PC-3 (cell line): ENCODE data around the gene DCAF16. TPM values are rescaled to one million over a fixed set of nuclear protein-coding genes. Genes with fewer than 3 reads are reported as not detected.

Experiments used
- ATAC-seq: fragments of 200-7000 bp; cut with Tn5 transposase; 2 replicates; pipeline ENCODE4 v1.9.1; 2020; ENCODE audit warnings: mild to moderate bottlenecking, moderate library complexity
- BruUV-seq: library from RNA; stranded (reverse); fragments of 400-500 nt; replicated peaks from 2 replicates; lab custom pipeline; 2021; lab: Mats Ljungman, UMichigan
- CTCF ChIA-PET: fragments of 300-600 bp; sonication (Branson Sonifier 250); formaldehyde crosslinking; loops from one replicate; lab custom pipeline; 2022; ENCODE audit warnings: antibody characterized with exemption; lab: Charles Lee
- POLR2A ChIA-PET: fragments of 300-600 bp; sonication (Branson Sonifier 250); formaldehyde crosslinking; loops from one replicate; lab custom pipeline; 2022; ENCODE audit warnings: antibody characterized with exemption; ENCODE audit not compliant: unreplicated experiment; lab: Charles Lee
- DNase-seq: peaks from one replicate; pipeline ENCODE4 v3.0.0-alpha.2; 2015
- H2AFZ ChIP-seq: fragments of 300-600 bp; sonication (generic); 2 replicates; pipeline ENCODE4 v1.6.0; 2016; ENCODE audit warnings: antibody characterized with exemption, low read length
- H3F3A ChIP-seq: fragments of 300-600 bp; sonication (generic); one replicate; pipeline ENCODE4 v1.6.0; 2017; ENCODE audit warnings: antibody characterized with exemption, low read length, control low read depth, mild to moderate bottlenecking; ENCODE audit not compliant: unreplicated experiment
- H3K27ac ChIP-seq: fragments of 300-600 bp; sonication (generic); 2 replicates; pipeline ENCODE4 v1.5.1; 2016; ENCODE audit warnings: mild to moderate bottlenecking, low read length
- H3K27me3 ChIP-seq: fragments of 300-600 bp; sonication (generic); 2 replicates; pipeline ENCODE4 v1.6.1; 2016; ENCODE audit warnings: low read length, mixed read lengths
- H3K36me3 ChIP-seq: fragments of 300-600 bp; sonication (generic); 2 replicates; pipeline ENCODE4 v1.6.1; 2016; ENCODE audit warnings: low read depth, mixed run types, low read length, mixed read lengths
- H3K4me1 ChIP-seq: fragments of 300-600 bp; sonication (generic); 2 replicates; pipeline ENCODE4 v1.5.1; 2016; ENCODE audit warnings: low read length; ENCODE audit not compliant: insufficient read depth
- H3K4me2 ChIP-seq: fragments of 300-600 bp; sonication (generic); 2 replicates; pipeline ENCODE4 v1.6.0; 2016; ENCODE audit warnings: low read length
- H3K4me3 ChIP-seq: fragments of 300-600 bp; sonication (generic); 2 replicates; pipeline ENCODE4 v1.5.1; 2016; ENCODE audit warnings: mild to moderate bottlenecking, low read length, mixed read lengths
- H3K79me2 ChIP-seq: fragments of 300-600 bp; sonication (generic); 2 replicates; pipeline ENCODE4 v1.6.1; 2017; ENCODE audit warnings: low read length, mixed read lengths
- H3K9ac ChIP-seq: fragments of 300-600 bp; sonication (generic); 2 replicates; pipeline ENCODE4 v1.6.0; 2016; ENCODE audit warnings: mild to moderate bottlenecking, low read length
- H3K9me2 ChIP-seq: fragments of 300-600 bp; sonication (generic); replicated peaks from 2 replicates; pipeline ENCODE4 v1.6.1; 2016; ENCODE audit warnings: mixed run types, low read length, mixed read lengths
- H3K9me3 ChIP-seq: fragments of 300-600 bp; sonication (generic); 2 replicates; pipeline ENCODE4 v1.6.1; 2016; ENCODE audit warnings: low read length, mixed read lengths
- H4K20me1 ChIP-seq: fragments of 300-600 bp; sonication (generic); 2 replicates; pipeline ENCODE4 v1.6.1; 2016; ENCODE audit warnings: low read length, mixed read lengths
- CTCF ChIP-seq: fragments of 300-600 bp; sonication (generic); conservative IDR thresholded peaks from 2 replicates; pipeline ENCODE4 v1.5.1; 2017; ENCODE audit warnings: antibody characterized with exemption, low read depth, mild to moderate bottlenecking, low read length
- EZH2 ChIP-seq: fragments of 300-600 bp; sonication (generic); IDR thresholded peaks from one replicate; pipeline ENCODE4 v1.6.1; 2017; ENCODE audit warnings: antibody characterized with exemption, mild to moderate bottlenecking, low read length; ENCODE audit not compliant: unreplicated experiment
- EZH2phosphoT487 ChIP-seq: fragments of 300-600 bp; sonication (generic); IDR thresholded peaks from 2 replicates; pipeline ENCODE4 v1.6.1; 2018; ENCODE audit warnings: mild to moderate bottlenecking, antibody characterized with exemption, low read length, borderline replicate concordance
- intact Hi-C: fragments of 100-400 bp; cut with micrococcal nuclease; formaldehyde crosslinking; loops from 2 replicates; pipeline ENCODE4 v1.9.0; 2023
- total RNA-seq: library from RNA; depleted of rRNA; stranded (reverse); fragments of >200 nt; gene quantifications from 2 replicates; pipeline ENCODE4 v1.2.3, GENCODE V29; 2014

DCAF16 gene
- total RNA-seq, 1 experiment from 2014 or later: 26.1 TPM

GRCh38 chr4:17812125-17812524 lies 1.6 kb upstream of the DCAF16 start:
- Histone ChIP-seq H3K79me2 (peaks cover 95% of the 10 kb centered on the region), H3F3A (no peaks in the 10 kb centered on the region), H3K36me3 (peaks cover 21% of the 10 kb centered on the region), H2AFZ (no peak overlapping the region), H3K27ac (no peak overlapping the region), H3K4me2 (peak overlapping the region; percentile 87), H3K27me3 (no peaks in the 10 kb centered on the region), H3K9me2 (no peaks in the 10 kb centered on the region), H3K4me3 (peak overlapping the region; percentile 99), H3K4me1 (peaks cover 20% of the 10 kb centered on the region), H3K9ac (peak overlapping the region; percentile 99), H3K9me3 (no peaks in the 10 kb centered on the region), H4K20me1 (peaks cover 25% of the 10 kb centered on the region; the same call in 1 of the 2 replicates)
- DNase-seq (no peak), ATAC-seq (no peak)
- ChIA-PET CTCF (no interaction called here), POLR2A (no interaction called here)
- TF ChIP-seq EZH2: no peak
- no peak for TF ChIP-seq CTCF
- TF ChIP-seq EZH2phosphoT487: no peak
- intact Hi-C loops: loop anchor here (1.0 to 10.0 kb wide), 2 partner anchors 183 to 209 kb away; partner anchors contain the start of gene LCORL
- BruUV-seq: no TSS peak

GRCh38 chr4:17811078-17811603 lies 584 bp upstream of the DCAF16 start:
- Histone ChIP-seq H3K9me2 (no peaks in the 10 kb centered on the region), H3K27ac (peak overlapping the region; percentile 32; the same call in 1 of the 2 replicates), H3K36me3 (peaks cover 16% of the 10 kb centered on the region), H4K20me1 (peaks cover 27% of the 10 kb centered on the region; the same call in 1 of the 2 replicates), H2AFZ (peak overlapping the region; percentile 83), H3F3A (no peaks in the 10 kb centered on the region), H3K4me3 (peak overlapping the region; percentile 99), H3K4me2 (peak overlapping the region; percentile 87), H3K9ac (peak overlapping the region; percentile 99), H3K9me3 (no peaks in the 10 kb centered on the region), H3K27me3 (no peaks in the 10 kb centered on the region), H3K79me2 (peaks cover 99% of the 10 kb centered on the region), H3K4me1 (peaks cover 23% of the 10 kb centered on the region)
- intact Hi-C loops: loop anchor here (10.0 kb wide), 1 partner anchor 184 kb away; no protein-coding TSS in a partner anchor
- ChIA-PET POLR2A (no interaction called here), CTCF (interaction anchor here (0.6 kb wide), 1 partner anchor 82 kb away, joined by 6 read pairs; no protein-coding TSS in a partner anchor)
- TF ChIP-seq CTCF (no peak), EZH2 (no peak), EZH2phosphoT487 (no peak)
- no TSS peak for BruUV-seq
- peak; percentile 31 for ATAC-seq
- no peak for DNase-seq

- CTCF ChIA-PET: interaction anchor here (0.7 kb wide), 1 partner anchor 141 kb away, joined by 4 read pairs; no protein-coding TSS in a partner anchor
- BruUV-seq: no TSS peak
- H3K9me3 ChIP-seq: no peaks in the 10 kb centered on the region
Measured at GRCh38 chr4:17809667-17810066, 890 bp downstream of the DCAF16 start.

More at GRCh38 chr4:17809667-17810066, 890 bp downstream of the DCAF16 start:
- POLR2A ChIA-PET: interaction anchor here (0.5 kb wide), 1 partner anchor 15 kb away, joined by 4 read pairs; no protein-coding TSS in a partner anchor
- no peak overlapping the region for H2AFZ ChIP-seq
- H3K27ac ChIP-seq: no peak overlapping the region
- no peaks in the 10 kb centered on the region for H3K9me2 ChIP-seq
- peaks cover 98% of the 10 kb centered on the region for H3K79me2 ChIP-seq
- peaks cover 23% of the 10 kb centered on the region for H3K4me1 ChIP-seq
- DNase-seq: no peak
- H3K36me3 ChIP-seq: peaks cover 16% of the 10 kb centered on the region
- peak overlapping the region; percentile 99 for H3K4me3 ChIP-seq
- no peaks in the 10 kb centered on the region for H3K27me3 ChIP-seq
- TF ChIP-seq EZH2phosphoT487: no peak
- no peak for TF ChIP-seq CTCF
- TF ChIP-seq EZH2: no peak
- H3K4me2 ChIP-seq: peak overlapping the region; percentile 89
- no peak for ATAC-seq
- intact Hi-C loops: loop anchor here (2.0 to 10.0 kb wide), 4 partner anchors 185 to 261 kb away; partner anchors contain the start of gene MED28
- H4K20me1 ChIP-seq: peaks cover 27% of the 10 kb centered on the region; the same call in 1 of the 2 replicates
- H3F3A ChIP-seq: no peaks in the 10 kb centered on the region
- peak overlapping the region; percentile 99 for H3K9ac ChIP-seq
